ENCODE measurements around the gene MMRN2. TPM values are rescaled to one million over a fixed set of nuclear protein-coding genes. Genes with fewer than 3 reads are reported as not detected.

MMRN2 gene
- total RNA-seq, 2 donors from 2014 or later, result 57.0 to 81.3 TPM

DNA sequence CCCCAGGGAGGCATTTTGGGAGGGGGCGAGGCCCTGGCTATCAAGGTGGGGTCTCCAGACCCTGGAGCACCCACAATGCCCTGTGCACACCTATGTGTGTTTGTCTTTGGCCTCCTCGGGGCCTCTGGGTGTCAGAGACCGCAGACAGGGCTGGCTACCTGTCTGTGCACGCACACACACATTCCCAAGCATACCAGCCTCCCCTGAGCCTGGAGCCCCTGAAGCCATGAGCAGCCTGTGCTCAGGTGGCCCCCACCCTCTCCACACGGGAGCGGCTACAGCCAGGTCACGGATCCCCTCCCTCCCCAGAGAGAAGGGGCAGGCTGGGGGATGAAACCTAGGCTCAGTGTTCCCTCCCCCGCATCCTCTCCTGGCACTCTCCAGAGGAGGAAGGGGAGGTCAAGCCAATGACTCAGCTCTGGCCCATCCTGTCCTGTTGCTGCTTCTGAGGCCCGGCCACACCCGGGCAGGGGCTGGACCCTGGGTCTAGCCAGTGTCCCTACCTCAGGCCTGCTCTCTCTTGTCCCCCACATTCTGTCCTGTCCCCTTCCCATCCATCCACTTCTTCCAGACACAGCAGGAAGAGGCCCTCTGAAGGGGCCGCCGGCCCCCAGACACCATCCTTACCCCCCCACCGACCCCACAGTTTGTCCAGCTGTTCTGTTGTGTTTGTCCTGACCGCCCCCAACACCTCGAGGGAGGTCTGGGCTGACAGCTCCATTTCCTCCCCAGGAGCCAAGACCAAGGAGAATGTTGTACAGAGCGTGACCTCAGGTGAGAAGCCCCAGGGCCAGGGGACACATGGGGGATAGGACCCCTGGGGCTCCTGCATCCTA lies 1.7 kb upstream of the MMRN2 start:
- Histone ChIP-seq H3K27ac (peak overlapping the region; percentile 79 to 80), H3K27me3 (no peaks in the 10 kb centered on the region), H3K36me3 (no peaks in the 10 kb centered on the region), H3K4me3 (peak overlapping the region; percentile 15 to 50), H3K9me3 (no peaks in the 10 kb centered on the region), H3K4me1 (peaks cover 0 to 60% of the 10 kb centered on the region in 2 donors)
- TF ChIP-seq, protein P1, sequence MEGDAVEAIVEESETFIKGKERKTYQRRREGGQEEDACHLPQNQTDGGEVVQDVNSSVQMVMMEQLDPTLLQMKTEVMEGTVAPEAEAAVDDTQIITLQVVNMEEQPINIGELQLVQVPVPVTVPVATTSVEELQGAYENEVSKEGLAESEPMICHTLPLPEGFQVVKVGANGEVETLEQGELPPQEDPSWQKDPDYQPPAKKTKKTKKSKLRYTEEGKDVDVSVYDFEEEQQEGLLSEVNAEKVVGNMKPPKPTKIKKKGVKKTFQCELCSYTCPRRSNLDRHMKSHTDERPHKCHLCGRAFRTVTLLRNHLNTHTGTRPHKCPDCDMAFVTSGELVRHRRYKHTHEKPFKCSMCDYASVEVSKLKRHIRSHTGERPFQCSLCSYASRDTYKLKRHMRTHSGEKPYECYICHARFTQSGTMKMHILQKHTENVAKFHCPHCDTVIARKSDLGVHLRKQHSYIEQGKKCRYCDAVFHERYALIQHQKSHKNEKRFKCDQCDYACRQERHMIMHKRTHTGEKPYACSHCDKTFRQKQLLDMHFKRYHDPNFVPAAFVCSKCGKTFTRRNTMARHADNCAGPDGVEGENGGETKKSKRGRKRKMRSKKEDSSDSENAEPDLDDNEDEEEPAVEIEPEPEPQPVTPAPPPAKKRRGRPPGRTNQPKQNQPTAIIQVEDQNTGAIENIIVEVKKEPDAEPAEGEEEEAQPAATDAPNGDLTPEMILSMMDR (IDR thresholded peaks at IDR 0.05), result no peak
- no peak for DNase-seq (ENCODE audit: low spot score)

DNA sequence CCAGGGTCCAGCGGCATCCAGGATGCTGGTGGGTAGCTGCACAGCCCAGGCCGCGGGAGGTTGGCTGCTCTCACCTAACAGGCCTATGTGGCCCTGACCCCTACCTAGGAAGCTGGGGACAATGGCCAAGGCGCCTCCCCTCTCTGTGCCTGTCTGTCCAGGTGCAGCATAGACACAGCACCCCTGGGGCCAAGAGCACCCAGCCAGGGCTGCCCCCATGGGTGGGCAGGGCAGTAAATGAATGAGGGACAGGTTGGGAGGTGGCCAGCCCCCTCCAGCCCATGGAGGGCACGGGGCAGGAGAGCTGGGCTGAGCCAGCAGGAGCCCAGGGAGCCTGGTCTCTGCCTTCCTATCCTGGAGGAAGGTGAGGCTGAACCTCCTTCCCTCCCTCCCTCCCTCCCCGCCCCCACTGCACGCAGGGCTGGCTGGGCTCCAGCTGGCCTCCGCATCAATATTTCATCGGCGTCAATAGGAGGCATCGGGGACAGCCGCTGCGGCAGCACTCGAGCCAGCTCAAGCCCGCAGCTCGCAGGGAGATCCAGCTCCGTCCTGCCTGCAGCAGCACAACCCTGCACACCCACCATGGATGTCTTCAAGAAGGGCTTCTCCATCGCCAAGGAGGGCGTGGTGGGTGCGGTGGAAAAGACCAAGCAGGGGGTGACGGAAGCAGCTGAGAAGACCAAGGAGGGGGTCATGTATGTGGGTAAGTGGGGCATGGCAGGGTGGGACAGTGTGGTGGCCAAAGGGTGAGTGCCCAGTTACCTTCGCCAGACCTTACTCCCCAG lies 893 bp upstream of the MMRN2 start, which contains the start of gene SNCG:
TSS of gene SNCG (plus strand) at position 484 of the 785 bp plus-strand sequence. CDS start at position 583, 99 bp downstream.
- Histone ChIP-seq H3K4me1 (peaks cover 0 to 65% of the 10 kb centered on the region in 2 donors), H3K27me3 (no peaks in the 10 kb centered on the region), H3K36me3 (no peaks in the 10 kb centered on the region), H3K9me3 (no peaks in the 10 kb centered on the region), H3K4me3 (peak within 1 kb of the TSS; percentile 40 to 50), H3K27ac (peak within 1 kb of the TSS; percentile 79 to 80)
- TF ChIP-seq, protein P1 (IDR thresholded peaks at IDR 0.05), result no peak
- no peak for DNase-seq (ENCODE audit: low spot score)

DNA sequence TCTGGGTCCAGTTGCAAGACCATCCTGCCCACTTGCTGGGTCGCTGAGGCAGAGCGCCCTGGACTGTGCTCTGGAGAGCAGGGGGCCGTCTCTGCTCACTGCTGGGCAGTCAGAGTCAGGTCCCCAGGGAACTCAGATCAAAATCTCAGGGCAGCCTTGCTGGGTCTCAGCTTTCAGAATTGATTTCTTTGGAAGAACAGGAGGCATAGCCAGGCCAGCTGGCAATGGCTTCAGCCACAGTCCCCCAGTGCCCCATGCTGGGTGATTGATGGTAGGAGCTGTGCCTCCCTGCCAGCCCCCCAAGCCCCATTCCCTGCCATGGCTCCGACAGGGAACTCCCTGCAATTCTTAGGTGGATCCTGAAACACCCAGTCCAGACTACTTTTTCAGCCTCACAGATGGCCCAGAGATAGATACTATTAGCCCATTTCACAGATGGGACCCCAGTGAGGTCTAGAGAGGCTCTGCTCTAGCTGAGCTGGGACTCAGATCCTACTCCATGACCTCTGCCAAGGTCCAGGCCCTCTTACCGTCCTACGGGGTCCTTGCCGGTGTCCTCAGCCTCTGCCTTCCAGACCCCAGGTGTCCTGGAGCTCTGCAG lies 467 bp downstream of the MMRN2 start:
- H3K27me3 ChIP-seq, result no peaks in the 10 kb centered on the region
- H3K27ac ChIP-seq, result peak overlapping the region; percentile 79 to 80
- H3K4me1 ChIP-seq, result peaks cover 0 to 65% of the 10 kb centered on the region in 2 donors
- no peak for DNase-seq (ENCODE audit: low spot score)
- H3K9me3 ChIP-seq, result no peaks in the 10 kb centered on the region
- H3K4me3 ChIP-seq, result peak overlapping the region; percentile 40 to 50
- no peaks in the 10 kb centered on the region for H3K36me3 ChIP-seq
- TF ChIP-seq, protein P1 (IDR thresholded peaks at IDR 0.05), result no peak

DNA sequence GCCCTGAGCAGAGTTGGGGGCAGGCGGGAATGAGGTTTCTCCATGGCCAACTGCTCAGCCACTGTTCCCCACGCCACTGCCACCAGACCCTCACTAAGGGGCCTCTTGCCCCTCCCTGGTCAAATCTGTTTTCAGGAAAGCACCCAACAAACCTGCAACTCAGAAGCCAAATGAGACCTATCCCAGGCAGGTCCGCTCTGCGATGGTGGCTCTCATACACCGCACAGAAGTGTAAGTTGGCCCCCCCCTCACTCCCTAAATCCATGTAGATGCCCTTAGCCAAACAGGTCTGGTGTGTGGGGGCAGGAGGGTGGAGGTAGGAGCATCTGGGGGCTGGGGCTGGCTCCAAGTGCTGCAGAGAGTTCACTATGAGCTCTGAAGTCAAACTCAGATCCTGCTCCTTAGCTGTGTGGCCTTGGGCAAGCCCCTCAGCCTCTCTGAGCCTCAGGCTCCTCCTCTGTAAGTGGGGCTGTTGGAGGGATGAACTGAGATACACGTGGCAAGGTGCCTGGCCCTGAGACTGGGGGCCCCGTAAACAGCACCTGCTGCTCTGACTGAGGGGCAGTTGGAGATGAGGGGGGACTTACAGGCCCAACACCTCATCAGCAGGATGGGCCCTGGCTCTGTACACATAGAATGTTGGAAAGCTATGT lies 1.1 kb downstream of the MMRN2 start:
- peak overlapping the region; percentile 79 to 80 for H3K27ac ChIP-seq
- TF ChIP-seq, protein P1 (IDR thresholded peaks at IDR 0.05), result no peak
- DNase-seq (ENCODE audit: low spot score), result no peak
- H3K4me3 ChIP-seq, result peak overlapping the region; percentile 40 to 50
- H3K4me1 ChIP-seq, result peaks cover 0 to 65% of the 10 kb centered on the region in 2 donors
- no peaks in the 10 kb centered on the region for H3K27me3 ChIP-seq
- no peaks in the 10 kb centered on the region for H3K36me3 ChIP-seq
- no peaks in the 10 kb centered on the region for H3K9me3 ChIP-seq

DNA sequence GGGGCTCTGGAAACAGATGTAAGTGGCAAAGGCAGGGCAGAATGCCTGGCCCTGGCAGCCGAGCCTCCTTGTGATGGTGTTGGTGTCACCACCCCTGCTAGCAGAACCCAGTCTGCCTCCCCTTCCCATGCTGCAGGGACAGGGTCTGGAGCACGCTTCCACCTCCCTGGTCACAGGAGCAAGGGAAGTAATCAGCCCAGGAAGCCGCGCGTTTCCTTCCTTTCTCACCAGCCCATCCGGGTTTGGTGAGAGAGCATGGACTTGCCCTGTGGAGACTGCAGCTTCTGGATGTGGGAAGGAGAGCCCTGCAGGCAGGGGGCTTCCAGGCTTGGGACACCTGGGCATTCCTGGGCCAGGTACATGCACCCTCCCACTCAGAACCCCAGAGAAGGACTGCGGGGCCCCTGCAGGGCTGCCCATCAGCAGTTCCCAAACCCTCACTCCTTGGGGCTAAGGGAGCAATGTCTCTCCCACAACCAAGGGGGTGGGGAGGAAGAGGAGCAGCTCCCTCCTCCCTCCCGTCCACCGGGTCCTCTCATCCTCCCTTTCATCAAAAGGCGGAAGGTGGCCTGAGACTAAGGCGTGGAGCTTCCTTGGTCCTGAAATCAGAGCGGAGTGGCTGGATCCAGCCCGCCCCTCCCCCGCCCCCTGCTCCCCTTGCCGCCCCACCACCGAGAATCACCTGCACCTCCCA lies 1.8 kb downstream of the MMRN2 start:
- TF ChIP-seq, protein P1 (IDR thresholded peaks at IDR 0.05), result no peak
- H3K36me3 ChIP-seq, result no peaks in the 10 kb centered on the region
- no peaks in the 10 kb centered on the region for H3K9me3 ChIP-seq
- H3K4me3 ChIP-seq, result peak overlapping the region; percentile 40 to 50
- DNase-seq (ENCODE audit: low spot score), result no peak
- H3K4me1 ChIP-seq, result peaks cover 0 to 63% of the 10 kb centered on the region in 2 donors
- peak overlapping the region; percentile 79 to 80 for H3K27ac ChIP-seq
- H3K27me3 ChIP-seq, result no peaks in the 10 kb centered on the region

Measured in right atrium auricular region (tissue), 2 donors.